ENCODE results near the gene ELAPOR2. TPM values are rescaled to one million over a fixed set of nuclear protein-coding genes. Genes with fewer than 3 reads are reported as not detected.

The ELAPOR2 gene
- total and polyA plus RNA-seq, 2 of the 13 experiments (the other 11 are each of a cell fraction or from before 2014, with no cell fraction given), result 7.8 to 8.4 TPM

DNA sequence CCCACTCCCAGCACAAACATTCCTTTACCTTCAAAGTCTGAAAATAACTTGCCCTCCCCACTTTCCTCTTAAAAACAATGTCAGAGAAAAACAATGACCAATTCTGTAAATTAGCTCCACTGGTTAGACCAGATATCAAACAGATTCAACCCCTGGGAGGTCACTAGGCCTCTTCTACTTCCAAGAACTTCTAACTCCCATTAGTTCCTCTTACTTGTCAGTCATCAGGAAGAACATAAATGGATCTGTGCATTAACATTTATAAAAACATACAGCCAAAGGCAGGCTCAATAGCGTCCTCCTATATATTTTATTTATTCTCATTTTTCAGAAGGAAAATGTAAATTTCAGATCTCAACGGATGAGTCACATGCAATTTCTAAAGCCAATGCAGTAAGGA is 2.2 kb downstream of the ELAPOR2 start:
- Histone ChIP-seq H3K4me1 (ENCODE audit: insufficient read depth, low read length) (peaks cover 19% of the 10 kb centered on the region), H3K27me3 (ENCODE audit: control insufficient read depth in 1 of 2, insufficient read depth in 2 of 2, low read length in 2 of 2) (peaks cover 2 to 27% of the 10 kb centered on the region in 2 experiments; a peak in 3 of 5 replicates), H3K4me3 (replicated peaks in 1 of 3; ENCODE audit: insufficient read depth in 1 of 3, low read depth in 2 of 3, low read length in 3 of 3) (no peak overlapping the region), H3K4me2 (ENCODE audit: low read depth, low read length) (no peak overlapping the region), H3K36me3 (replicated peaks in 1 of 2; ENCODE audit: control insufficient read depth in 1 of 2, insufficient read depth in 2 of 2, low read length in 2 of 2) (no peaks in the 10 kb centered on the region), H3K9me3 (ENCODE audit: low read length) (no peaks in the 10 kb centered on the region), H4K20me1 (ENCODE audit: insufficient read depth, low read length) (no peaks in the 10 kb centered on the region), H3K9ac (ENCODE audit: insufficient read depth, low read depth, low read length) (no peak overlapping the region), H2AFZ (ENCODE audit: low read length) (no peak overlapping the region), H3K27ac (ENCODE audit: extremely low read length, insufficient read depth, low read length) (no peak overlapping the region), H3K79me2 (ENCODE audit: insufficient read depth, low read length) (no peaks in the 10 kb centered on the region)
- ChIA-PET CTCF (ENCODE audit: low intra/inter-chr PET ratio, low total read pairs) (no interaction called here), POLR2A (no interaction called here)
- ATAC-seq, result no peak
- WGBS (ENCODE audit: low lambda C conversion rate), result 55% methylated on average over 2 of the region's 2 CpGs
- DNase-seq (ENCODE audit: low spot score), result no peak
- in situ Hi-C loops (cut with HindIII; ENCODE audit: extremely low pct_ligation_motif_present, low pct_unique_long_range_greater_than_20kb), result no loop called here
- FAIRE-seq, result no peak
- intact Hi-C loops (cut with micrococcal nuclease; ENCODE audit: unreplicated experiment), result no loop called here
- BruUV-seq (replicated peaks), result no TSS peak
- TF ChIP-seq ZNF136 (CRISPR knock-in tag; IDR thresholded peaks at IDR 0.05; ENCODE audit: low read depth) (no peak), ZNF678 (CRISPR knock-in tag; IDR thresholded peaks at IDR 0.05) (no peak), SRSF1 (optimal IDR thresholded peaks at IDR 0.05; ENCODE audit: low read depth, low read length) (no peak), ZNF326 (CRISPR knock-in tag; IDR thresholded peaks at IDR 0.05; ENCODE audit: borderline replicate concordance) (no peak), KIAA2018 (CRISPR knock-in tag; IDR thresholded peaks at IDR 0.05; ENCODE audit: borderline replicate concordance) (no peak), TRAFD1 (CRISPR knock-in tag; IDR thresholded peaks at IDR 0.05; ENCODE audit: borderline replicate concordance) (no peak), TOPORS (CRISPR knock-in tag; IDR thresholded peaks at IDR 0.05) (no peak), SETDB1 (CRISPR knock-in tag; IDR thresholded peaks at IDR 0.05; ENCODE audit: borderline replicate concordance) (no peak), ZNF550 (CRISPR knock-in tag; IDR thresholded peaks at IDR 0.05; ENCODE audit: borderline replicate concordance) (no peak), REPIN1 (CRISPR knock-in tag; IDR thresholded peaks at IDR 0.05; ENCODE audit: borderline replicate concordance, low read depth) (no peak)
- TF ChIP-seq, protein P1, sequence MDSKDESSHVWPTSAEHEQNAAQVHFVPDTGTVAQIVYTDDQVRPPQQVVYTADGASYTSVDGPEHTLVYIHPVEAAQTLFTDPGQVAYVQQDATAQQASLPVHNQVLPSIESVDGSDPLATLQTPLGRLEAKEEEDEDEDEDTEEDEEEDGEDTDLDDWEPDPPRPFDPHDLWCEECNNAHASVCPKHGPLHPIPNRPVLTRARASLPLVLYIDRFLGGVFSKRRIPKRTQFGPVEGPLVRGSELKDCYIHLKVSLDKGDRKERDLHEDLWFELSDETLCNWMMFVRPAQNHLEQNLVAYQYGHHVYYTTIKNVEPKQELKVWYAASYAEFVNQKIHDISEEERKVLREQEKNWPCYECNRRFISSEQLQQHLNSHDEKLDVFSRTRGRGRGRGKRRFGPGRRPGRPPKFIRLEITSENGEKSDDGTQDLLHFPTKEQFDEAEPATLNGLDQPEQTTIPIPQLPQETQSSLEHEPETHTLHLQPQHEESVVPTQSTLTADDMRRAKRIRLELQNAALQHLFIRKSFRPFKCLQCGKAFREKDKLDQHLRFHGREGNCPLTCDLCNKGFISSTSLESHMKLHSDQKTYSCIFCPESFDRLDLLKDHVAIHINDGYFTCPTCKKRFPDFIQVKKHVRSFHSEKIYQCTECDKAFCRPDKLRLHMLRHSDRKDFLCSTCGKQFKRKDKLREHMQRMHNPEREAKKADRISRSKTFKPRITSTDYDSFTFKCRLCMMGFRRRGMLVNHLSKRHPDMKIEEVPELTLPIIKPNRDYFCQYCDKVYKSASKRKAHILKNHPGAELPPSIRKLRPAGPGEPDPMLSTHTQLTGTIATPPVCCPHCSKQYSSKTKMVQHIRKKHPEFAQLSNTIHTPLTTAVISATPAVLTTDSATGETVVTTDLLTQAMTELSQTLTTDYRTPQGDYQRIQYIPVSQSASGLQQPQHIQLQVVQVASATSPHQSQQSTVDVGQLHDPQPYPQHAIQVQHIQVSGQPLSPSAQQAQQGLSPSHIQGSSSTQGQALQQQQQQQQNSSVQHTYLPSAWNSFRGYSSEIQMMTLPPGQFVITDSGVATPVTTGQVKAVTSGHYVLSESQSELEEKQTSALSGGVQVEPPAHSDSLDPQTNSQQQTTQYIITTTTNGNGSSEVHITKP (CRISPR knock-in tag; IDR thresholded peaks at IDR 0.05; ENCODE audit: low read depth), result no peak

Data from HepG2 (cell line).